Fibroblast of lung (primary cell): ENCODE measurements around the gene ACO2.

Experiments
- EZH2 ChIP-seq: IDR thresholded peaks from 2 replicates; pipeline ENCODE4 v1.5.1; 2012; ENCODE audit warnings: low read length, control low read depth, mild to moderate bottlenecking; ENCODE audit errors: missing control alignments
- TF ChIP-seq, protein P1 (sequence below), 2 donors: IDR thresholded peaks in 1 of 2; conservative IDR thresholded peaks in 1 of 2; 1 replicate in 1 of 2; 2 replicates in 1 of 2; pipeline ENCODE4 v1.5.1; 2011 to 2012; ENCODE audit warnings: low read length in 2 of 2, control low read depth in 1 of 2, inconsistent platforms in 1 of 2, low read depth in 1 of 2, mild to moderate bottlenecking in 1 of 2

DNA sequence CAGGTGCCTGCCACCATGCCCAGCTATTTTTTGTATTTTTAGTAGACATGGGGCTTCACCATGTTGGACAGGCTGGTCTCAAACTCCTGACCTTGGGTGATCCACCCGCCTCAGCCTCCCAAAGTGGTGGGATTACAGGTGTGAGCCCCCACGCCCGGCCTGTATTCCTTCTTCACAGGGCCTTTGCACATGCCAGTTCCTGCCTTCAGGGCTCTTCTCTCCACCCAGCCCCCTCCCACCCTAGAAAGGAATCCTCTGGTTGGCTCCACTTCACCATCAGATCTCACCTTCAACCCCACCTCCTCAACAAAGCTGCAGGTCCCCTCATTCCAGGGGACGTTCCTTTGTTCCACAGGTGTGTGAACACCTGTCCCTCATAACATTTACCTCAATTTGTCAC is 73.3 kb downstream of the ACO2 start:
- TF ChIP-seq, protein P1, sequence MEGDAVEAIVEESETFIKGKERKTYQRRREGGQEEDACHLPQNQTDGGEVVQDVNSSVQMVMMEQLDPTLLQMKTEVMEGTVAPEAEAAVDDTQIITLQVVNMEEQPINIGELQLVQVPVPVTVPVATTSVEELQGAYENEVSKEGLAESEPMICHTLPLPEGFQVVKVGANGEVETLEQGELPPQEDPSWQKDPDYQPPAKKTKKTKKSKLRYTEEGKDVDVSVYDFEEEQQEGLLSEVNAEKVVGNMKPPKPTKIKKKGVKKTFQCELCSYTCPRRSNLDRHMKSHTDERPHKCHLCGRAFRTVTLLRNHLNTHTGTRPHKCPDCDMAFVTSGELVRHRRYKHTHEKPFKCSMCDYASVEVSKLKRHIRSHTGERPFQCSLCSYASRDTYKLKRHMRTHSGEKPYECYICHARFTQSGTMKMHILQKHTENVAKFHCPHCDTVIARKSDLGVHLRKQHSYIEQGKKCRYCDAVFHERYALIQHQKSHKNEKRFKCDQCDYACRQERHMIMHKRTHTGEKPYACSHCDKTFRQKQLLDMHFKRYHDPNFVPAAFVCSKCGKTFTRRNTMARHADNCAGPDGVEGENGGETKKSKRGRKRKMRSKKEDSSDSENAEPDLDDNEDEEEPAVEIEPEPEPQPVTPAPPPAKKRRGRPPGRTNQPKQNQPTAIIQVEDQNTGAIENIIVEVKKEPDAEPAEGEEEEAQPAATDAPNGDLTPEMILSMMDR (conservative IDR thresholded peaks at IDR 0.05 in 1 of 2, IDR thresholded peaks at IDR 0.05 in 1 of 2; ENCODE audit: low read depth in 1 of 2, low read length in 2 of 2), result no peak
- no peak for TF ChIP-seq EZH2
